ENCODE measurements around the gene PLCH1.
"Not testable (repeated sequence)": the region's sequence is repeated elsewhere in the genome, so short reads cannot be mapped to it uniquely, and the experiment has no call there.

Gene PLCH1

GRCh38 chr3:155398046-155398445 is 346.8 kb downstream of the PLCH1 start:
- FAIRE-seq (no peak), DNase-seq (ENCODE audit: insufficient read length, low spot score) (no peak)

GRCh38 chr3:155394896-155395295 is 350.0 kb downstream of the PLCH1 start:
- not testable (repeated sequence) for FAIRE-seq; DNase-seq (ENCODE audit: insufficient read length, low spot score)

GRCh38 chr3:155394240-155394639 is 350.6 kb downstream of the PLCH1 start:
- FAIRE-seq: no peak
- no peak for DNase-seq (ENCODE audit: insufficient read length, low spot score)

GRCh38 chr3:155393316-155393715 is 351.6 kb downstream of the PLCH1 start:
- no peak for FAIRE-seq
- no peak for DNase-seq (ENCODE audit: insufficient read length, low spot score)

GRCh38 chr3:155392138-155392537 is 352.7 kb downstream of the PLCH1 start:
- FAIRE-seq (no peak), DNase-seq (ENCODE audit: insufficient read length, low spot score) (no peak)

- FAIRE-seq (no peak), DNase-seq (ENCODE audit: insufficient read length, low spot score) (peak; percentile 2)
These were observed 353.3 kb downstream of the PLCH1 start for GRCh38 chr3:155391551-155391958.

GRCh38 chr3:155391104-155391503 is 353.8 kb downstream of the PLCH1 start:
- DNase-seq (ENCODE audit: insufficient read length, low spot score) (no peak), FAIRE-seq (no peak)

- DNase-seq (ENCODE audit: insufficient read length, low spot score) (no peak), FAIRE-seq (no peak)
These were observed 354.5 kb downstream of the PLCH1 start for GRCh38 chr3:155390351-155390750.

- no peak for DNase-seq (ENCODE audit: insufficient read length, low spot score)
- no peak for FAIRE-seq
These were observed 356.5 kb downstream of the PLCH1 start for GRCh38 chr3:155388417-155388816.

- FAIRE-seq: no peak
- no peak for DNase-seq (ENCODE audit: insufficient read length, low spot score)
These were observed 357.3 kb downstream of the PLCH1 start for GRCh38 chr3:155387571-155387970.

GRCh38 chr3:155386919-155387318 is 358.0 kb downstream of the PLCH1 start:
- no peak for FAIRE-seq
- no peak for DNase-seq (ENCODE audit: insufficient read length, low spot score)

GRCh38 chr3:155385896-155386625 is 358.8 kb downstream of the PLCH1 start:
- DNase-seq (ENCODE audit: insufficient read length, low spot score): no peak
- FAIRE-seq: no peak

GRCh38 chr3:155382396-155383042 is 362.4 kb downstream of the PLCH1 start:
- DNase-seq (ENCODE audit: insufficient read length, low spot score) (peak; percentile 59), FAIRE-seq (no peak)

- DNase-seq (ENCODE audit: insufficient read length, low spot score) (no peak), FAIRE-seq (peak; percentile 26)
These were observed 367.0 kb downstream of the PLCH1 start for GRCh38 chr3:155377847-155378246.

GRCh38 chr3:155377071-155377470 is 367.8 kb downstream of the PLCH1 start:
- DNase-seq (ENCODE audit: insufficient read length, low spot score) (no peak), FAIRE-seq (no peak)

GRCh38 chr3:155372281-155372680 is 372.6 kb downstream of the PLCH1 start:
- no peak for DNase-seq (ENCODE audit: insufficient read length, low spot score)

GRCh38 chr3:155370764-155371503 is 373.9 kb downstream of the PLCH1 start:
- FAIRE-seq: no peak
- no peak for DNase-seq (ENCODE audit: insufficient read length, low spot score)

More at GRCh38 chr3:155372281-155372680, 372.6 kb downstream of the PLCH1 start:
- no peak for FAIRE-seq

GRCh38 chr3:155370198-155370597 is 374.7 kb downstream of the PLCH1 start:
- DNase-seq (ENCODE audit: insufficient read length, low spot score) (no peak), FAIRE-seq (no peak)

GRCh38 chr3:155369735-155370134 is 375.1 kb downstream of the PLCH1 start:
- FAIRE-seq (no peak), DNase-seq (ENCODE audit: insufficient read length, low spot score) (no peak)

- no peak for FAIRE-seq
- DNase-seq (ENCODE audit: insufficient read length, low spot score): no peak
These were observed 375.6 kb downstream of the PLCH1 start for GRCh38 chr3:155369244-155369643.

- FAIRE-seq: no peak
- no peak for DNase-seq (ENCODE audit: insufficient read length, low spot score)
These were observed 376.1 kb downstream of the PLCH1 start for GRCh38 chr3:155368786-155369185.

GRCh38 chr3:155367506-155367905 is 377.4 kb downstream of the PLCH1 start:
- FAIRE-seq (no peak), DNase-seq (ENCODE audit: insufficient read length, low spot score) (no peak)
